ENCODE results near the gene GALNT3.

GALNT3 gene

GRCh38 chr2:165810418-165810817 lies 16.4 kb upstream of the GALNT3 start (continued):
- TF ChIP-seq PRDM6 (tag by site-specific recombination; IDR thresholded peaks at IDR 0.05) (no peak), PRDM10 (tag by site-specific recombination; IDR thresholded peaks at IDR 0.05) (no peak), ZBTB44 (tag by site-specific recombination; IDR thresholded peaks at IDR 0.05) (no peak), ZNF223 (tag by site-specific recombination; IDR thresholded peaks at IDR 0.05) (no peak)

- Histone ChIP-seq H3K36me3 (ENCODE audit: control insufficient read depth in 2 of 2, insufficient read depth in 1 of 2, low read length in 2 of 2) (no peaks in the 10 kb centered on the region), H3K9me3 (ENCODE audit: control insufficient read depth, insufficient read depth, low read depth, low read length) (no peaks in the 10 kb centered on the region), H3K4me3 (ENCODE audit: low read depth, low read length) (no peak overlapping the region), H3K4me1 (ENCODE audit: control insufficient read depth, insufficient read depth, low read length) (peaks cover 15% of the 10 kb centered on the region), H3K27ac (ENCODE audit: extremely low read depth, low read depth, low read length) (no peak overlapping the region)
- TF ChIP-seq PRDM6 (tag by site-specific recombination; IDR thresholded peaks at IDR 0.05), result 0 out of 2 replicates have a peak, but pooled peaks have one; percentile 7
- no peak for TF ChIP-seq ZNF266 (tag by site-specific recombination; IDR thresholded peaks at IDR 0.05; ENCODE audit: low read depth)
- ChIA-PET POLR2A (no interaction called here), CTCF (no interaction called here)
Measured at GRCh38 chr2:165804719-165805118, 10.7 kb upstream of the GALNT3 start.

- CTCF ChIA-PET, result interaction anchor here (0.6 kb wide), 1 partner anchor 178 kb away, joined by 4 read pairs; no protein-coding TSS in a partner anchor
- H3K27ac ChIP-seq (ENCODE audit: extremely low read depth, low read depth, low read length), result no peak overlapping the region
Measured at GRCh38 chr2:165803123-165803760, 9.2 kb upstream of the GALNT3 start.

More at GRCh38 chr2:165803123-165803760, 9.2 kb upstream of the GALNT3 start:
- H3K4me3 ChIP-seq (ENCODE audit: low read depth, low read length), result no peak overlapping the region
- peaks cover 15% of the 10 kb centered on the region for H3K4me1 ChIP-seq (ENCODE audit: control insufficient read depth, insufficient read depth, low read length)
- no peaks in the 10 kb centered on the region for H3K9me3 ChIP-seq (ENCODE audit: control insufficient read depth, insufficient read depth, low read depth, low read length)
- POLR2A ChIA-PET, result interaction anchor here (1.0 kb wide), 1 partner anchor 10 kb away, joined by 5 read pairs; the partner anchor contains the start of gene GALNT3
- TF ChIP-seq ZFHX2 (tag by site-specific recombination; conservative IDR thresholded peaks at IDR 0.05) (0 out of 2 replicates have a peak, but pooled peaks have one; percentile 41), TCF7L2 (IDR thresholded peaks at IDR 0.05; ENCODE audit: borderline replicate concordance, low read depth, low read length) (no peak), GLIS2 (tag by site-specific recombination; IDR thresholded peaks at IDR 0.05) (no peak), ZNF133 (tag by site-specific recombination; IDR thresholded peaks at IDR 0.05) (no peak), PRDM6 (tag by site-specific recombination; IDR thresholded peaks at IDR 0.05) (peak; percentile 86), ZSCAN30 (tag by site-specific recombination; IDR thresholded peaks at IDR 0.05) (0 out of 2 replicates have a peak, but pooled peaks have one; percentile 24), SCRT2 (tag by site-specific recombination; IDR thresholded peaks at IDR 0.05) (peak; percentile 57), ZNF664 (tag by site-specific recombination; IDR thresholded peaks at IDR 0.05) (peak; percentile 53; the same call in 1 of the 2 replicates), ZNF146 (tag by site-specific recombination; IDR thresholded peaks at IDR 0.05) (no peak), WT1 (tag by site-specific recombination; IDR thresholded peaks at IDR 0.05) (peak; percentile 89), ZFP37 (tag by site-specific recombination; IDR thresholded peaks at IDR 0.05) (no peak), ZNF26 (tag by site-specific recombination; IDR thresholded peaks at IDR 0.05) (no peak), ZNF16 (tag by site-specific recombination; IDR thresholded peaks at IDR 0.05; ENCODE audit: low read depth) (no peak), MZF1 (tag by site-specific recombination; IDR thresholded peaks at IDR 0.05; ENCODE audit: borderline replicate concordance) (peak; percentile 87; the same call in 1 of the 2 replicates), ZNF335 (tag by site-specific recombination; conservative IDR thresholded peaks at IDR 0.05) (peak; percentile 68)
- no peaks in the 10 kb centered on the region for H3K36me3 ChIP-seq (ENCODE audit: control insufficient read depth in 2 of 2, insufficient read depth in 1 of 2, low read length in 2 of 2)
